Measurements from ENCODE around the gene ZNF148.

The ZNF148 gene

DNA sequence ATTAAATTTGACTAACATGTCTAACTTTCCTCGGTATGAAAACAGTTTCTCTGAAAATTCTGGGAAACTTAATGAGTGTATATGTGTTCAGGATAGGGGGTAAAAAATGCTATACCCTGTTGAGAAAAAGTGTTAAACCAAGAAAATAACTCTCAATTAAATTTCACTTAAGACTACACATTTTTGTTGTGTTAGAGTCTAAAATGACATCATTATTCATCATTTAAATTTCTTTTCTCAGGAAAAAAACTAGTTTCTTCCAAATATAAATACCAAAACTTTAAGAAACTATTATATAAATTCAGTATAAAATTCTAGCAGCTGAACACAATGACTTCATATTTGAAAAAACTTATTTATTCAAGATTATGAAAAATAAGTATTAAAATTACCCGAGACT is 52.2 kb downstream of the ZNF148 start:
- no peak overlapping the region for H3K4me2 ChIP-seq (ENCODE audit: low read depth, low read length)
- peaks cover 7% of the 10 kb centered on the region for H3K79me2 ChIP-seq (ENCODE audit: low read length)
- H3K36me3 ChIP-seq (replicated peaks; ENCODE audit: insufficient read depth, low read length): no peaks in the 10 kb centered on the region
- H3K27me3 ChIP-seq (replicated peaks; ENCODE audit: insufficient read depth, low read length): no peaks in the 10 kb centered on the region
- H3K4me3 ChIP-seq (ENCODE audit: low read length): no peak overlapping the region
- DNase-seq: no peak
- no peaks in the 10 kb centered on the region for H3K9me2 ChIP-seq (replicated peaks; ENCODE audit: insufficient read depth, low read length)
- H3K9ac ChIP-seq (ENCODE audit: low read length): no peak overlapping the region
- H2AFZ ChIP-seq (ENCODE audit: low read length): no peak overlapping the region
- H3K9me3 ChIP-seq (replicated peaks; ENCODE audit: insufficient read depth, low read length): no peaks in the 10 kb centered on the region
- no peaks in the 10 kb centered on the region for H3K4me1 ChIP-seq (ENCODE audit: low read length)
- H3K27ac ChIP-seq (ENCODE audit: low read length): no peak overlapping the region
- no peaks in the 10 kb centered on the region for H3F3A ChIP-seq (ENCODE audit: insufficient read depth, low read length)
- H4K20me1 ChIP-seq (ENCODE audit: insufficient read depth, low read length): no peaks in the 10 kb centered on the region
- TF ChIP-seq EZH2phosphoT487 (IDR thresholded peaks at IDR 0.05; ENCODE audit: low read length) (no peak), EZH2 (optimal IDR thresholded peaks at IDR 0.05; ENCODE audit: low read depth, low read length) (no peak)
- TF ChIP-seq, protein P1, sequence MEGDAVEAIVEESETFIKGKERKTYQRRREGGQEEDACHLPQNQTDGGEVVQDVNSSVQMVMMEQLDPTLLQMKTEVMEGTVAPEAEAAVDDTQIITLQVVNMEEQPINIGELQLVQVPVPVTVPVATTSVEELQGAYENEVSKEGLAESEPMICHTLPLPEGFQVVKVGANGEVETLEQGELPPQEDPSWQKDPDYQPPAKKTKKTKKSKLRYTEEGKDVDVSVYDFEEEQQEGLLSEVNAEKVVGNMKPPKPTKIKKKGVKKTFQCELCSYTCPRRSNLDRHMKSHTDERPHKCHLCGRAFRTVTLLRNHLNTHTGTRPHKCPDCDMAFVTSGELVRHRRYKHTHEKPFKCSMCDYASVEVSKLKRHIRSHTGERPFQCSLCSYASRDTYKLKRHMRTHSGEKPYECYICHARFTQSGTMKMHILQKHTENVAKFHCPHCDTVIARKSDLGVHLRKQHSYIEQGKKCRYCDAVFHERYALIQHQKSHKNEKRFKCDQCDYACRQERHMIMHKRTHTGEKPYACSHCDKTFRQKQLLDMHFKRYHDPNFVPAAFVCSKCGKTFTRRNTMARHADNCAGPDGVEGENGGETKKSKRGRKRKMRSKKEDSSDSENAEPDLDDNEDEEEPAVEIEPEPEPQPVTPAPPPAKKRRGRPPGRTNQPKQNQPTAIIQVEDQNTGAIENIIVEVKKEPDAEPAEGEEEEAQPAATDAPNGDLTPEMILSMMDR (IDR thresholded peaks at IDR 0.05; ENCODE audit: low read length): no peak

DNA sequence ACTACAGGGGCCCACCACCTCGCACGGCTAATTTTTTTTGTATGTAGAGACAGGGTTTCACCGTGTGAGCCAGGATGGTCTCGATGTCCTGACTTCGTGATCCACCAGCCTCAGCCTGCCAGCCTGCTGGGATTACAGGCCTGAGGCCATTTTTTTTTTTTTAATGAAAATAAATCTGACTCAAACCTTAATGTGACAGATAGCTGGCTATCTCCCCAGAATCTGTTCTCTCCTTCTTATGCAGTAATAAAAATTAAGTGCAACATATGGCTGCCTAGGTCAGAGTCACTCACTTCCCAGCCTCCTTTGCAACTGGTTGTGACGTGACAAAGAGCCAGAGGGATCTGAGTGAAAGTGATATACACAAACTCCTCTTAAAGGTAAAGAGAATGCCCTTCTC is 53.0 kb downstream of the ZNF148 start:
- Histone ChIP-seq H3K79me2 (ENCODE audit: low read length) (0 out of 2 replicates have a peak, but pooled peaks cover 4% of the 10 kb centered on the region), H3K36me3 (replicated peaks; ENCODE audit: insufficient read depth, low read length) (no peaks in the 10 kb centered on the region), H3K4me2 (ENCODE audit: low read depth, low read length) (no peak overlapping the region), H4K20me1 (ENCODE audit: insufficient read depth, low read length) (no peaks in the 10 kb centered on the region), H3K9me2 (replicated peaks; ENCODE audit: insufficient read depth, low read length) (no peaks in the 10 kb centered on the region), H3K27me3 (replicated peaks; ENCODE audit: insufficient read depth, low read length) (no peaks in the 10 kb centered on the region), H2AFZ (ENCODE audit: low read length) (no peak overlapping the region), H3K9me3 (replicated peaks; ENCODE audit: insufficient read depth, low read length) (no peaks in the 10 kb centered on the region), H3K27ac (ENCODE audit: low read length) (no peak overlapping the region), H3K4me3 (ENCODE audit: low read length) (no peak overlapping the region), H3K4me1 (ENCODE audit: low read length) (peaks cover 1% of the 10 kb centered on the region; the same call in 1 of the 2 replicates), H3K9ac (ENCODE audit: low read length) (no peak overlapping the region), H3F3A (ENCODE audit: insufficient read depth, low read length) (no peaks in the 10 kb centered on the region)
- DNase-seq: no peak
- TF ChIP-seq EZH2phosphoT487 (IDR thresholded peaks at IDR 0.05; ENCODE audit: low read length) (no peak), EZH2 (optimal IDR thresholded peaks at IDR 0.05; ENCODE audit: low read depth, low read length) (no peak)
- TF ChIP-seq, protein P1 (IDR thresholded peaks at IDR 0.05; ENCODE audit: low read length): no peak

DNA sequence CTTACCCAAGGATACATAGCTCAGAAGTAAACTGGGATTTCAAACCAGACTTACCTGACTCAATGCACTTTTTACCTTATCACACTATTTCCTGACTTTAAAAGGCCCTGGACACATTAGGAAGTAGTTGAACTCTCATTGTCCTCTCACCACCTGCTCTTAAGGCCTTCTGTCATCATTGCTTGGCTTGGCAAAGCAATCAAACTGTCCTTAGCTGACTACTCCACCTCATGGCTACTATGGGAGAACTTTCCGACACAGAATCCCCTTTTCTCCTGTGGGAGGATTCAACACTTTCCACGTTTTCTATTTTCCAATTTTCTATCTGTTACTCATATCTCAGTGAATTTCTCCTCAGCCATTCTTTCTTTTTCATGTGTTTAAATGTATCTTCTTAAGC is 55.4 kb downstream of the ZNF148 start:
- Histone ChIP-seq H3K4me2 (ENCODE audit: low read depth, low read length) (no peak overlapping the region), H3K9me3 (replicated peaks; ENCODE audit: insufficient read depth, low read length) (no peaks in the 10 kb centered on the region), H3K36me3 (replicated peaks; ENCODE audit: insufficient read depth, low read length) (no peaks in the 10 kb centered on the region), H3K9me2 (replicated peaks; ENCODE audit: insufficient read depth, low read length) (no peaks in the 10 kb centered on the region), H3K9ac (ENCODE audit: low read length) (no peak overlapping the region), H3F3A (ENCODE audit: insufficient read depth, low read length) (no peaks in the 10 kb centered on the region), H2AFZ (ENCODE audit: low read length) (no peak overlapping the region), H3K4me1 (ENCODE audit: low read length) (peaks cover 6% of the 10 kb centered on the region; the same call in 1 of the 2 replicates), H3K27ac (ENCODE audit: low read length) (no peak overlapping the region), H4K20me1 (ENCODE audit: insufficient read depth, low read length) (no peaks in the 10 kb centered on the region), H3K79me2 (ENCODE audit: low read length) (no peaks in the 10 kb centered on the region), H3K27me3 (replicated peaks; ENCODE audit: insufficient read depth, low read length) (no peaks in the 10 kb centered on the region), H3K4me3 (ENCODE audit: low read length) (no peak overlapping the region)
- TF ChIP-seq EZH2phosphoT487 (IDR thresholded peaks at IDR 0.05; ENCODE audit: low read length): no peak
- TF ChIP-seq, protein P1 (IDR thresholded peaks at IDR 0.05; ENCODE audit: low read length): no peak
- TF ChIP-seq EZH2 (optimal IDR thresholded peaks at IDR 0.05; ENCODE audit: low read depth, low read length): no peak
- DNase-seq: no peak
